Islet of Langerhans (tissue), 1 donor: ENCODE measurements around the gene CLMP.
"Not testable (repeated sequence)": the region's sequence is repeated elsewhere in the genome, so short reads cannot be mapped to it uniquely, and the experiment has no call there.

Experiments used
- FAIRE-seq: peaks from one replicate; lab custom pipeline; 2011; peaks lifted over from hg19 to GRCh38; lab: Jason Lieb, UNC

The CLMP gene

GRCh38 chr11:123168241-123168640 lies 26.8 kb downstream of the CLMP start:
- FAIRE-seq: no peak

GRCh38 chr11:123166071-123166559 lies 28.9 kb downstream of the CLMP start:
- FAIRE-seq: no peak

GRCh38 chr11:123164732-123165450 lies 30.2 kb downstream of the CLMP start:
- FAIRE-seq: no peak

- FAIRE-seq: no peak
Measured at GRCh38 chr11:123163621-123164020, 31.4 kb downstream of the CLMP start.

GRCh38 chr11:123161376-123162030 lies 33.5 kb downstream of the CLMP start:
- no peak for FAIRE-seq

- FAIRE-seq: no peak
Measured at GRCh38 chr11:123159183-123159857, 35.7 kb downstream of the CLMP start.

GRCh38 chr11:123158033-123159003 lies 36.7 kb downstream of the CLMP start:
- FAIRE-seq: no peak

- no peak for FAIRE-seq
Measured at GRCh38 chr11:123152951-123153350, 42.1 kb downstream of the CLMP start.

- not testable (repeated sequence) for FAIRE-seq
Measured at GRCh38 chr11:123152346-123152745, 42.7 kb downstream of the CLMP start.

- no peak for FAIRE-seq
Measured at GRCh38 chr11:123151796-123152195, 43.3 kb downstream of the CLMP start.

- no peak for FAIRE-seq
Measured at GRCh38 chr11:123151366-123151765, 43.7 kb downstream of the CLMP start.

- FAIRE-seq: no peak
Measured at GRCh38 chr11:123150882-123151281, 44.2 kb downstream of the CLMP start.

- FAIRE-seq: no peak
Measured at GRCh38 chr11:123148965-123149364, 46.1 kb downstream of the CLMP start.

GRCh38 chr11:123145661-123146060 lies 49.4 kb downstream of the CLMP start:
- FAIRE-seq: no peak

- FAIRE-seq: no peak
Measured at GRCh38 chr11:123145220-123145619, 49.8 kb downstream of the CLMP start.

GRCh38 chr11:123144707-123145106 lies 50.3 kb downstream of the CLMP start:
- no peak for FAIRE-seq

- no peak for FAIRE-seq
Measured at GRCh38 chr11:123143921-123144320, 51.1 kb downstream of the CLMP start.

- FAIRE-seq: no peak
Measured at GRCh38 chr11:123143476-123143875, 51.6 kb downstream of the CLMP start.

- FAIRE-seq: no peak
Measured at GRCh38 chr11:123139206-123139605, 55.8 kb downstream of the CLMP start.

GRCh38 chr11:123137431-123138224 lies 57.4 kb downstream of the CLMP start:
- no peak for FAIRE-seq

GRCh38 chr11:123135863-123136446 lies 59.1 kb downstream of the CLMP start:
- no peak for FAIRE-seq
